K562 (cell line): ENCODE data around the gene PIGC. TPM values are rescaled to one million over a fixed set of nuclear protein-coding genes. Genes with fewer than 3 reads are reported as not detected.

ENCODE experiments used
- DMBX1 ChIP-seq: fragments of 250-450 bp; sonication (Bioruptor Pico); IDR thresholded peaks from 2 replicates; pipeline ENCODE4 v1.8.0; 2022; ENCODE audit warnings: inconsistent platforms, mild to moderate bottlenecking, moderate library complexity, borderline replicate concordance
- ZNF780A ChIP-seq: fragments of 250-450 bp; sonication (Bioruptor Pico); IDR thresholded peaks from 2 replicates; pipeline ENCODE4 v1.5.0; 2021; ENCODE audit warnings: mild to moderate bottlenecking
- polyA plus RNA-seq, 8 experiments: library from polyadenylated mRNA; depleted of rRNA in 4 of 8; stranded (reverse) in 5 of 8; unstranded in 3 of 8; fragments of >200 nt; fragmentation: Nextera tagmentation in 2 of 8; fragmentation: Illumina TruSeq in 1 of 8; extraction: Ambion mirVana in 2 of 8; extraction: Trizol in 1 of 8; gene quantifications; 2 replicates each; pipeline versions ENCODE4 v1.2.1 to v1.2.3, GENCODE V29; 2011 to 2014; ENCODE audit warnings: inconsistent platforms in 1 of 8, missing spikeins in 1 of 8
- total RNA-seq, 7 experiments: library from RNA; depleted of rRNA in 6 of 7; stranded (reverse); fragments of >200 nt in 6 of 7; fragmentation: Illumina TruSeq in 2 of 7; extraction: Trizol in 2 of 7; gene quantifications; 2 replicates each; pipeline versions ENCODE4 v1.2.1 to v1.2.3, GENCODE V29; 2011 to 2021; ENCODE audit warnings: low replicate concordance in 1 of 7
- TF ChIP-seq, protein P1 (sequence below): sonication (generic); formaldehyde crosslinking; IDR thresholded peaks from 2 replicates; pipeline ENCODE4 v1.8.1; 2023; ENCODE audit warnings: missing genetic modification reagents, mild to moderate bottlenecking, borderline replicate concordance
- TF ChIP-seq, protein P2 (sequence below): fragments of 450-650 bp; IDR thresholded peaks from 2 replicates; pipeline ENCODE4 v1.6.1; 2016; ENCODE audit warnings: mild to moderate bottlenecking, moderate library complexity

Gene PIGC
- total and polyA plus RNA-seq, 9 of the 15 experiments (the other 6 are each of a cell fraction or from before 2014, with no cell fraction given) = 30.5 to 97.9 (median 54.7) TPM

DNA sequence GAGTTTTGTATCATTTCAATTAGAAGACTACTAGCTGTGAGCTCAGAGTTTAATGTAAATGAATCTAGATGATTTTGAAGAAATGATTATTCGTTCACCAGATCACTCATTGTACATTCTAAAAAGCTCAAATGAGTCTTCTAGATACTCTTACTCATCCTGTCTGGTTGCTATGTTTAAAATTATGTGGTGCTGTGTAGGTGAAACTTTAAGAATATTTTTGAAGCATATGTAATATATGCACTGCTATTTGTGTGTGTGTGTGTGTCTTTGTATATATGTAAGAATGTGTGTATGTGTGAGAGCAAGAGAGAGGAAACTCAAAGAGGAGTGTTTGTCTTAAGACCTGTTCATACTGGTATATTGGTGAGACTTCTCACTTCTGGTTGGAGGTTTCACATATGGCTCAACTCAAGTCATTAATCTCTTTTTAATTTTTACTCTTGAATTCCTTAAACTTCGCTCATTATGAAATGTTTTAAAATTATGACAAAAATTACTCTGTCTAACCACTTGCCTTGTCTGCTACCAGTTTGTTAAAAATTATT lies 32.0 kb downstream of the PIGC start (continued):
- TF ChIP-seq, protein P1, sequence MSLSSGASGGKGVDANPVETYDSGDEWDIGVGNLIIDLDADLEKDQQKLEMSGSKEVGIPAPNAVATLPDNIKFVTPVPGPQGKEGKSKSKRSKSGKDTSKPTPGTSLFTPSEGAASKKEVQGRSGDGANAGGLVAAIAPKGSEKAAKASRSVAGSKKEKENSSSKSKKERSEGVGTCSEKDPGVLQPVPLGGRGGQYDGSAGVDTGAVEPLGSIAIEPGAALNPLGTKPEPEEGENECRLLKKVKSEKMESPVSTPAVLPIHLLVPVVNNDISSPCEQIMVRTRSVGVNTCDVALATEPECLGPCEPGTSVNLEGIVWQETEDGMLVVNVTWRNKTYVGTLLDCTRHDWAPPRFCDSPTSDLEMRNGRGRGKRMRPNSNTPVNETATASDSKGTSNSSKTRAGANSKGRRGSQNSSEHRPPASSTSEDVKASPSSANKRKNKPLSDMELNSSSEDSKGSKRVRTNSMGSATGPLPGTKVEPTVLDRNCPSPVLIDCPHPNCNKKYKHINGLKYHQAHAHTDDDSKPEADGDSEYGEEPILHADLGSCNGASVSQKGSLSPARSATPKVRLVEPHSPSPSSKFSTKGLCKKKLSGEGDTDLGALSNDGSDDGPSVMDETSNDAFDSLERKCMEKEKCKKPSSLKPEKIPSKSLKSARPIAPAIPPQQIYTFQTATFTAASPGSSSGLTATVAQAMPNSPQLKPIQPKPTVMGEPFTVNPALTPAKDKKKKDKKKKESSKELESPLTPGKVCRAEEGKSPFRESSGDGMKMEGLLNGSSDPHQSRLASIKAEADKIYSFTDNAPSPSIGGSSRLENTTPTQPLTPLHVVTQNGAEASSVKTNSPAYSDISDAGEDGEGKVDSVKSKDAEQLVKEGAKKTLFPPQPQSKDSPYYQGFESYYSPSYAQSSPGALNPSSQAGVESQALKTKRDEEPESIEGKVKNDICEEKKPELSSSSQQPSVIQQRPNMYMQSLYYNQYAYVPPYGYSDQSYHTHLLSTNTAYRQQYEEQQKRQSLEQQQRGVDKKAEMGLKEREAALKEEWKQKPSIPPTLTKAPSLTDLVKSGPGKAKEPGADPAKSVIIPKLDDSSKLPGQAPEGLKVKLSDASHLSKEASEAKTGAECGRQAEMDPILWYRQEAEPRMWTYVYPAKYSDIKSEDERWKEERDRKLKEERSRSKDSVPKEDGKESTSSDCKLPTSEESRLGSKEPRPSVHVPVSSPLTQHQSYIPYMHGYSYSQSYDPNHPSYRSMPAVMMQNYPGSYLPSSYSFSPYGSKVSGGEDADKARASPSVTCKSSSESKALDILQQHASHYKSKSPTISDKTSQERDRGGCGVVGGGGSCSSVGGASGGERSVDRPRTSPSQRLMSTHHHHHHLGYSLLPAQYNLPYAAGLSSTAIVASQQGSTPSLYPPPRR (CRISPR knock-in tag) = no peak
- TF ChIP-seq DMBX1 (CRISPR knock-in tag) = no peak
- TF ChIP-seq, protein P2, sequence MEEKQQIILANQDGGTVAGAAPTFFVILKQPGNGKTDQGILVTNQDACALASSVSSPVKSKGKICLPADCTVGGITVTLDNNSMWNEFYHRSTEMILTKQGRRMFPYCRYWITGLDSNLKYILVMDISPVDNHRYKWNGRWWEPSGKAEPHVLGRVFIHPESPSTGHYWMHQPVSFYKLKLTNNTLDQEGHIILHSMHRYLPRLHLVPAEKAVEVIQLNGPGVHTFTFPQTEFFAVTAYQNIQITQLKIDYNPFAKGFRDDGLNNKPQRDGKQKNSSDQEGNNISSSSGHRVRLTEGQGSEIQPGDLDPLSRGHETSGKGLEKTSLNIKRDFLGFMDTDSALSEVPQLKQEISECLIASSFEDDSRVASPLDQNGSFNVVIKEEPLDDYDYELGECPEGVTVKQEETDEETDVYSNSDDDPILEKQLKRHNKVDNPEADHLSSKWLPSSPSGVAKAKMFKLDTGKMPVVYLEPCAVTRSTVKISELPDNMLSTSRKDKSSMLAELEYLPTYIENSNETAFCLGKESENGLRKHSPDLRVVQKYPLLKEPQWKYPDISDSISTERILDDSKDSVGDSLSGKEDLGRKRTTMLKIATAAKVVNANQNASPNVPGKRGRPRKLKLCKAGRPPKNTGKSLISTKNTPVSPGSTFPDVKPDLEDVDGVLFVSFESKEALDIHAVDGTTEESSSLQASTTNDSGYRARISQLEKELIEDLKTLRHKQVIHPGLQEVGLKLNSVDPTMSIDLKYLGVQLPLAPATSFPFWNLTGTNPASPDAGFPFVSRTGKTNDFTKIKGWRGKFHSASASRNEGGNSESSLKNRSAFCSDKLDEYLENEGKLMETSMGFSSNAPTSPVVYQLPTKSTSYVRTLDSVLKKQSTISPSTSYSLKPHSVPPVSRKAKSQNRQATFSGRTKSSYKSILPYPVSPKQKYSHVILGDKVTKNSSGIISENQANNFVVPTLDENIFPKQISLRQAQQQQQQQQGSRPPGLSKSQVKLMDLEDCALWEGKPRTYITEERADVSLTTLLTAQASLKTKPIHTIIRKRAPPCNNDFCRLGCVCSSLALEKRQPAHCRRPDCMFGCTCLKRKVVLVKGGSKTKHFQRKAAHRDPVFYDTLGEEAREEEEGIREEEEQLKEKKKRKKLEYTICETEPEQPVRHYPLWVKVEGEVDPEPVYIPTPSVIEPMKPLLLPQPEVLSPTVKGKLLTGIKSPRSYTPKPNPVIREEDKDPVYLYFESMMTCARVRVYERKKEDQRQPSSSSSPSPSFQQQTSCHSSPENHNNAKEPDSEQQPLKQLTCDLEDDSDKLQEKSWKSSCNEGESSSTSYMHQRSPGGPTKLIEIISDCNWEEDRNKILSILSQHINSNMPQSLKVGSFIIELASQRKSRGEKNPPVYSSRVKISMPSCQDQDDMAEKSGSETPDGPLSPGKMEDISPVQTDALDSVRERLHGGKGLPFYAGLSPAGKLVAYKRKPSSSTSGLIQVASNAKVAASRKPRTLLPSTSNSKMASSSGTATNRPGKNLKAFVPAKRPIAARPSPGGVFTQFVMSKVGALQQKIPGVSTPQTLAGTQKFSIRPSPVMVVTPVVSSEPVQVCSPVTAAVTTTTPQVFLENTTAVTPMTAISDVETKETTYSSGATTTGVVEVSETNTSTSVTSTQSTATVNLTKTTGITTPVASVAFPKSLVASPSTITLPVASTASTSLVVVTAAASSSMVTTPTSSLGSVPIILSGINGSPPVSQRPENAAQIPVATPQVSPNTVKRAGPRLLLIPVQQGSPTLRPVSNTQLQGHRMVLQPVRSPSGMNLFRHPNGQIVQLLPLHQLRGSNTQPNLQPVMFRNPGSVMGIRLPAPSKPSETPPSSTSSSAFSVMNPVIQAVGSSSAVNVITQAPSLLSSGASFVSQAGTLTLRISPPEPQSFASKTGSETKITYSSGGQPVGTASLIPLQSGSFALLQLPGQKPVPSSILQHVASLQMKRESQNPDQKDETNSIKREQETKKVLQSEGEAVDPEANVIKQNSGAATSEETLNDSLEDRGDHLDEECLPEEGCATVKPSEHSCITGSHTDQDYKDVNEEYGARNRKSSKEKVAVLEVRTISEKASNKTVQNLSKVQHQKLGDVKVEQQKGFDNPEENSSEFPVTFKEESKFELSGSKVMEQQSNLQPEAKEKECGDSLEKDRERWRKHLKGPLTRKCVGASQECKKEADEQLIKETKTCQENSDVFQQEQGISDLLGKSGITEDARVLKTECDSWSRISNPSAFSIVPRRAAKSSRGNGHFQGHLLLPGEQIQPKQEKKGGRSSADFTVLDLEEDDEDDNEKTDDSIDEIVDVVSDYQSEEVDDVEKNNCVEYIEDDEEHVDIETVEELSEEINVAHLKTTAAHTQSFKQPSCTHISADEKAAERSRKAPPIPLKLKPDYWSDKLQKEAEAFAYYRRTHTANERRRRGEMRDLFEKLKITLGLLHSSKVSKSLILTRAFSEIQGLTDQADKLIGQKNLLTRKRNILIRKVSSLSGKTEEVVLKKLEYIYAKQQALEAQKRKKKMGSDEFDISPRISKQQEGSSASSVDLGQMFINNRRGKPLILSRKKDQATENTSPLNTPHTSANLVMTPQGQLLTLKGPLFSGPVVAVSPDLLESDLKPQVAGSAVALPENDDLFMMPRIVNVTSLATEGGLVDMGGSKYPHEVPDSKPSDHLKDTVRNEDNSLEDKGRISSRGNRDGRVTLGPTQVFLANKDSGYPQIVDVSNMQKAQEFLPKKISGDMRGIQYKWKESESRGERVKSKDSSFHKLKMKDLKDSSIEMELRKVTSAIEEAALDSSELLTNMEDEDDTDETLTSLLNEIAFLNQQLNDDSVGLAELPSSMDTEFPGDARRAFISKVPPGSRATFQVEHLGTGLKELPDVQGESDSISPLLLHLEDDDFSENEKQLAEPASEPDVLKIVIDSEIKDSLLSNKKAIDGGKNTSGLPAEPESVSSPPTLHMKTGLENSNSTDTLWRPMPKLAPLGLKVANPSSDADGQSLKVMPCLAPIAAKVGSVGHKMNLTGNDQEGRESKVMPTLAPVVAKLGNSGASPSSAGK = no peak
- no peak for TF ChIP-seq ZNF780A (CRISPR knock-in tag)
